ENCODE results near the gene CACNA1A.
"Not testable (repeated sequence)": the region's sequence is repeated elsewhere in the genome, so short reads cannot be mapped to it uniquely, and the experiment has no call there.

CACNA1A gene

GRCh38 chr19:13541554-13541953, 35.3 kb upstream of the CACNA1A start:
- no peak for DNase-seq (ENCODE audit: low read depth)
- H3K4me3 ChIP-seq (ENCODE audit: control insufficient read depth, low read depth, low read length) = no peak overlapping the region
- no peak for TF ChIP-seq CTCF (conservative IDR thresholded peaks at IDR 0.05; ENCODE audit: control insufficient read depth, insufficient read depth, low read depth, low read length)

- TF ChIP-seq CTCF (conservative IDR thresholded peaks at IDR 0.05; ENCODE audit: control insufficient read depth, insufficient read depth, low read depth, low read length) = no peak
- H3K4me3 ChIP-seq (ENCODE audit: control insufficient read depth, low read depth, low read length) = no peak overlapping the region
- no peak for DNase-seq (ENCODE audit: low read depth)
Observed at GRCh38 chr19:13539332-13539731, 33.1 kb upstream of the CACNA1A start.

GRCh38 chr19:13538601-13539253, 32.4 kb upstream of the CACNA1A start:
- no peak overlapping the region for H3K4me3 ChIP-seq (ENCODE audit: control insufficient read depth, low read depth, low read length)
- no peak for TF ChIP-seq CTCF (conservative IDR thresholded peaks at IDR 0.05; ENCODE audit: control insufficient read depth, insufficient read depth, low read depth, low read length)
- DNase-seq (ENCODE audit: low read depth) = no peak

DNA sequence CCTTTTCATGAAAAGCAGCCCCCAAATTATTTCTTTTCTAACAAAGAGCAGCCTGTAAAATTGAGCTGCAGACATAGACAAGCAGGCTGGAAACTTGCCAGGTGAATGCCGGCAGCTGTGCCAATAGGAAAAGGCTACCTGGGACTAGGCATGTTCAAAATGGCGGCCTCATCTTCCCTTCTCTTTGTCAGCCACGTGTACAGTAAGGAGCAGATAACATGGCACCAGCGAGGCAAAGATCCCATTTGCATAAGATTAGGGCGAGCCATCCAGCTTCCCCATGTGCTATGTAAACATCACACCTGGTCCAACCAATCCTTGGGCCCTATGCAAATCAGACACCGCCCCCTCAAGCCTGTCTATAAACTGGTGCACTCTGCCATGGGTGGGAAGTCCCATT, 31.2 kb upstream of the CACNA1A start:
- no peak for TF ChIP-seq CTCF (conservative IDR thresholded peaks at IDR 0.05; ENCODE audit: control insufficient read depth, insufficient read depth, low read depth, low read length)

GRCh38 chr19:13530720-13531119, 24.4 kb upstream of the CACNA1A start:
- no peak for TF ChIP-seq CTCF (conservative IDR thresholded peaks at IDR 0.05; ENCODE audit: control insufficient read depth, insufficient read depth, low read depth, low read length)
- DNase-seq (ENCODE audit: low read depth) = no peak
- no peak overlapping the region for H3K4me3 ChIP-seq (ENCODE audit: control insufficient read depth, low read depth, low read length)

More for the DNA sequence above, 31.2 kb upstream of the CACNA1A start:
- DNase-seq (ENCODE audit: low read depth) = no peak
- no peak overlapping the region for H3K4me3 ChIP-seq (ENCODE audit: control insufficient read depth, low read depth, low read length)

- not testable (repeated sequence) for DNase-seq (ENCODE audit: low read depth)
Observed at GRCh38 chr19:13529721-13530120, 23.4 kb upstream of the CACNA1A start.

GRCh38 chr19:13526552-13526951, 20.3 kb upstream of the CACNA1A start:
- peak; percentile 36 for TF ChIP-seq CTCF (conservative IDR thresholded peaks at IDR 0.05; ENCODE audit: control insufficient read depth, insufficient read depth, low read depth, low read length)
- peak; percentile 15 for DNase-seq (ENCODE audit: low read depth)
- no peak overlapping the region for H3K4me3 ChIP-seq (ENCODE audit: control insufficient read depth, low read depth, low read length)

More at GRCh38 chr19:13529721-13530120, 23.4 kb upstream of the CACNA1A start:
- H3K4me3 ChIP-seq (ENCODE audit: control insufficient read depth, low read depth, low read length) = not testable (repeated sequence)
